Endothelial cell of umbilical vein (primary cell): ENCODE results near the gene OSBP2. TPM values are rescaled to one million over a fixed set of nuclear protein-coding genes. Genes with fewer than 3 reads are reported as not detected.

Experiments used
- BruUV-seq: library from RNA; stranded (reverse); fragments of 400-500 nt; replicated peaks from 2 replicates; lab custom pipeline; 2021; lab: Mats Ljungman, UMichigan
- CTCF ChIA-PET: fragments of 300-600, 350-600 bp; sonication (Branson Sonifier 250); formaldehyde crosslinking; loops from one replicate; lab custom pipeline; 2021; ENCODE audit warnings: antibody characterized with exemption, inconsistent platforms; lab: Charles Lee
- POLR2A ChIA-PET: fragments of 300-600, 350-600 bp; sonication (Branson Sonifier 250); formaldehyde crosslinking; loops from one replicate; lab custom pipeline; 2021; ENCODE audit warnings: antibody characterized with exemption, inconsistent platforms; lab: Charles Lee
- DNase-seq: peaks from one replicate; pipeline ENCODE4 v3.0.0-alpha.2; 2011; ENCODE audit warnings: low read depth, low spot score
- FAIRE-seq: peaks from 2 replicates; lab custom pipeline; 2011; peaks lifted over from hg19 to GRCh38; lab: Jason Lieb, UNC
- H2AFZ ChIP-seq: 2 replicates; pipeline ENCODE4 v1.6.0; 2012; ENCODE audit warnings: low read depth, low read length, control low read depth, inconsistent platforms
- H3K27ac ChIP-seq: 2 replicates; pipeline ENCODE4 v1.5.1; 2011; ENCODE audit warnings: low read depth, mild to moderate bottlenecking, control low read depth, low read length, moderate library complexity; ENCODE audit not compliant: insufficient read depth
- H3K27me3 ChIP-seq, 2 experiments: 2 replicates each; pipeline versions ENCODE4 v1.6.0 to v1.6.1; 2011; ENCODE audit warnings: low read length in 2 of 2, mixed read lengths in 1 of 2; ENCODE audit not compliant: control insufficient read depth in 2 of 2, insufficient read depth in 2 of 2
- H3K36me3 ChIP-seq, 2 experiments: 2 replicates in 1 of 2; 3 replicates in 1 of 2; pipeline ENCODE4 v1.5.1; 2011; ENCODE audit warnings: low read length in 2 of 2, mild to moderate bottlenecking in 1 of 2, moderate library complexity in 1 of 2; ENCODE audit not compliant: control insufficient read depth in 2 of 2, insufficient read depth in 2 of 2; ENCODE audit errors: extremely low read depth in 1 of 2
- H3K4me1 ChIP-seq: 3 replicates; pipeline ENCODE4 v1.5.1; 2011; ENCODE audit warnings: mild to moderate bottlenecking, low read length; ENCODE audit not compliant: control insufficient read depth, insufficient read depth; ENCODE audit errors: extremely low read depth
- H3K4me2 ChIP-seq: 2 replicates; pipeline ENCODE4 v1.6.1; 2011; ENCODE audit warnings: low read length, control low read depth, mixed read lengths; ENCODE audit not compliant: insufficient read depth
- H3K4me3 ChIP-seq, 3 experiments: fragments of 200-600 bp in 1 of 3; sonication (generic), shearing (Covaris generic) in 1 of 3; replicated peaks in 1 of 3; 2 replicates each; pipeline ENCODE4 v1.5.1; 2011 to 2016; ENCODE audit warnings: control low read depth in 3 of 3, low read length in 3 of 3, mild to moderate bottlenecking in 2 of 3, inconsistent platforms in 1 of 3, low read depth in 1 of 3, moderate library complexity in 1 of 3; ENCODE audit not compliant: insufficient read depth in 1 of 3
- H3K79me2 ChIP-seq: 2 replicates; pipeline ENCODE4 v1.6.0; 2012; ENCODE audit warnings: low read length, inconsistent platforms; ENCODE audit not compliant: control insufficient read depth, insufficient read depth
- H3K9ac ChIP-seq: replicated peaks from 2 replicates; pipeline ENCODE3; 2011; ENCODE audit warnings: low read length, control low read depth; ENCODE audit not compliant: insufficient read depth; ENCODE audit errors: extremely low read depth
- H3K9me1 ChIP-seq: replicated peaks from 3 replicates; pipeline ENCODE4 v1.6.0; 2011; ENCODE audit warnings: mild to moderate bottlenecking, low read length; ENCODE audit not compliant: control insufficient read depth, insufficient read depth; ENCODE audit errors: extremely low read depth
- H3K9me3 ChIP-seq: replicated peaks from 2 replicates; pipeline ENCODE4 v1.5.1; 2012; ENCODE audit warnings: low read length, inconsistent platforms; ENCODE audit not compliant: control insufficient read depth, insufficient read depth
- H4K20me1 ChIP-seq: replicated peaks from 2 replicates; pipeline ENCODE3; 2011; ENCODE audit warnings: mild to moderate bottlenecking, low read length; ENCODE audit not compliant: control insufficient read depth, insufficient read depth; ENCODE audit errors: extremely low read depth
- CTCF ChIP-seq, 2 donors: IDR thresholded peaks; 1 replicate in 1 of 2; 2 replicates in 1 of 2; pipeline ENCODE4 v1.5.1; 2011; ENCODE audit warnings: low read length in 2 of 2, mild to moderate bottlenecking in 2 of 2, moderate library complexity in 2 of 2, control low read depth in 1 of 2, inconsistent platforms in 1 of 2, low read depth in 1 of 2; ENCODE audit not compliant: insufficient read depth in 1 of 2; ENCODE audit errors: extremely low read depth in 1 of 2
- EZH2 ChIP-seq: IDR thresholded peaks from 2 replicates; pipeline ENCODE4 v1.6.1; 2012; ENCODE audit warnings: borderline replicate concordance, low read depth, mild to moderate bottlenecking, moderate library complexity, low read length, inconsistent platforms; ENCODE audit not compliant: severe bottlenecking
- FOS ChIP-seq: IDR thresholded peaks from 2 replicates; pipeline ENCODE4 v1.6.1; 2011; ENCODE audit warnings: mild to moderate bottlenecking, low read length, moderate library complexity, borderline replicate concordance; ENCODE audit not compliant: insufficient read depth
- GATA2 ChIP-seq: IDR thresholded peaks from 2 replicates; pipeline ENCODE4 v1.7.0; 2011; ENCODE audit warnings: low read depth, mild to moderate bottlenecking, moderate library complexity, mixed read lengths, low read length; ENCODE audit not compliant: insufficient read length, insufficient read depth
- JUN ChIP-seq: IDR thresholded peaks from 2 replicates; pipeline ENCODE4 v1.6.1; 2011; ENCODE audit warnings: borderline replicate concordance, low read depth; ENCODE audit not compliant: insufficient read length, insufficient read depth
- MAX ChIP-seq: IDR thresholded peaks from 2 replicates; pipeline ENCODE4 v1.6.1; 2011; ENCODE audit not compliant: insufficient read depth, insufficient read length
- MYC ChIP-seq: IDR thresholded peaks from one replicate; pipeline ENCODE4 v1.6.1; 2011; ENCODE audit warnings: mild to moderate bottlenecking, low read depth, low read length
- POLR2A ChIP-seq: IDR thresholded peaks from 2 replicates; pipeline ENCODE4 v1.6.1; 2012; ENCODE audit warnings: low read depth, mild to moderate bottlenecking, control low read depth, low read length
- POLR2AphosphoS5 ChIP-seq: IDR thresholded peaks from 2 replicates; pipeline ENCODE4 v1.6.1; 2012; ENCODE audit warnings: low read depth, mild to moderate bottlenecking, control low read depth, low read length, moderate library complexity; ENCODE audit not compliant: insufficient read depth
- dilution Hi-C: fragments of 300-500 bp; cut with MboI; formaldehyde crosslinking; loops from one replicate; pipeline ENCODE4 v1.15.0; 2019; ENCODE audit warnings: low sequenced_read_pairs; ENCODE audit not compliant: extremely low pct_ligation_motif_present
- intact Hi-C: fragments of 100-400 bp; cut with micrococcal nuclease; formaldehyde crosslinking; loops from one replicate; pipeline ENCODE4 v1.10.0; 2022
- polyA plus RNA-seq, 4 experiments: library from polyadenylated mRNA; depleted of rRNA in 3 of 4; stranded (reverse) in 3 of 4; unstranded in 1 of 4; fragments of >200 nt; gene quantifications; 2 replicates each; pipeline versions ENCODE4 v1.2.1 to v1.2.3, GENCODE V29; 2011 to 2012; ENCODE audit warnings: missing spikeins in 1 of 4
- total RNA-seq: library from RNA; stranded (reverse); gene quantifications from 2 replicates; pipeline ENCODE4 v1.2.3, GENCODE V29; 2021

The OSBP2 gene
- total and polyA plus RNA-seq, 2 donors (not counting 3 experiments of a cell fraction or from before 2014, with no cell fraction given): 4.1 to 7.5 TPM

- Histone ChIP-seq H3K36me3 (no peaks in the 10 kb centered on the region), H3K4me1 (no peaks in the 10 kb centered on the region), H3K9ac (no peak overlapping the region), H3K9me3 (no peaks in the 10 kb centered on the region), H3K4me3 (no peak overlapping the region), H3K27ac (no peak overlapping the region), H3K79me2 (no peaks in the 10 kb centered on the region), H3K27me3 (no peaks in the 10 kb centered on the region), H4K20me1 (no peaks in the 10 kb centered on the region), H2AFZ (no peak overlapping the region), H3K4me2 (no peak overlapping the region), H3K9me1 (no peaks in the 10 kb centered on the region)
- POLR2A ChIA-PET: no interaction called here
- CTCF ChIA-PET: interaction anchor here (0.9 to 6.4 kb wide), 7 partner anchors 11 to 146 kb away, joined by 3 to 37 read pairs (median 4); no protein-coding TSS in a partner anchor
- FAIRE-seq (no peak), DNase-seq (no peak)
- TF ChIP-seq POLR2A: no peak
- no peak for TF ChIP-seq MYC
- TF ChIP-seq CTCF (IDR thresholded peaks at IDR 0.05; ENCODE audit: extremely low read depth in 1 of 2, insufficient read depth in 1 of 2, low read depth in 1 of 2, low read length in 2 of 2): no peak
- TF ChIP-seq FOS: no peak
- no peak for TF ChIP-seq EZH2
- TF ChIP-seq JUN: no peak
- no peak for TF ChIP-seq POLR2AphosphoS5
- TF ChIP-seq GATA2: no peak
- no peak for TF ChIP-seq MAX
- BruUV-seq: no TSS peak
- dilution Hi-C loops: no loop called here
- intact Hi-C loops: no loop called here
These were observed 214.6 kb downstream of the OSBP2 start for GRCh38 chr22:30909306-30909705.
